Vagina (tissue), 2 donors: ENCODE data around the gene ZNF268.

Experiments used
- CTCF ChIP-seq, 3 experiments: fragments of 450-650 bp in 2 of 3; fragments of 200-600 bp in 1 of 3; sonication (generic) in 1 of 3; IDR thresholded peaks; one replicate each; pipeline ENCODE4 v1.5.1; 2017 to 2019; ENCODE audit warnings: antibody characterized with exemption in 3 of 3, mild to moderate bottlenecking in 2 of 3, moderate library complexity in 2 of 3
- POLR2A ChIP-seq, 2 donors: fragments of 450-650 bp; IDR thresholded peaks; one replicate each; pipeline ENCODE4 v1.6.1; 2017; ENCODE audit warnings: antibody characterized with exemption in 2 of 2, mild to moderate bottlenecking in 2 of 2, moderate library complexity in 2 of 2
- POLR2AphosphoS5 ChIP-seq, 2 donors: sonication (generic); formaldehyde crosslinking; IDR thresholded peaks; one replicate each; pipeline ENCODE4 v1.9.0; 2017; ENCODE audit warnings: antibody characterized with exemption in 2 of 2, mild to moderate bottlenecking in 2 of 2, low read depth in 1 of 2; ENCODE audit not compliant: insufficient read depth in 1 of 2

- TF ChIP-seq POLR2AphosphoS5 (IDR thresholded peaks at IDR 0.05; ENCODE audit: insufficient read depth in 1 of 2, low read depth in 1 of 2) (no peak), CTCF (IDR thresholded peaks at IDR 0.05) (no peak), POLR2A (IDR thresholded peaks at IDR 0.05) (no peak)
Observed at GRCh38 chr12:133190176-133190575, 8.9 kb downstream of the ZNF268 start.
